Spleen (tissue), 11 donors: Measurements from ENCODE around the gene REP15. TPM values are rescaled to one million over a fixed set of nuclear protein-coding genes. Genes with fewer than 3 reads are reported as not detected.
A peak's percentile ranks its signal among the peaks of the same experiment; 100 is the strongest.

Experiments
- DNase-seq: peaks from one replicate; pipeline ENCODE4 v3.0.0-alpha.2; 2020
- H3K27ac ChIP-seq, 8 donors: fragments of 200-600 bp; sonication (generic) in 7 of 8; 1 replicate in 4 of 8; 2 replicates in 4 of 8; pipeline versions ENCODE4 v1.5.0 to v1.8.0; 2016 to 2021; ENCODE audit warnings: inconsistent platforms in 4 of 8, mild to moderate bottlenecking in 4 of 8, moderate library complexity in 1 of 8
- H3K27me3 ChIP-seq, 7 donors: fragments of 200-600 bp; sonication (generic) in 6 of 7; replicated peaks in 1 of 7; 1 replicate in 4 of 7; 2 replicates in 3 of 7; pipeline versions ENCODE4 v1.5.0 to v1.8.0; 2016 to 2021; ENCODE audit warnings: inconsistent platforms in 3 of 7, mild to moderate bottlenecking in 1 of 7
- H3K36me3 ChIP-seq, 6 donors: fragments of 200-600 bp; sonication (generic) in 5 of 6; 1 replicate in 4 of 6; 2 replicates in 2 of 6; pipeline versions ENCODE4 v1.5.0 to v1.8.0; 2016 to 2021; ENCODE audit warnings: inconsistent platforms in 2 of 6
- H3K4me1 ChIP-seq, 6 donors: fragments of 200-600 bp; sonication (generic) in 5 of 6; 1 replicate in 3 of 6; 2 replicates in 3 of 6; pipeline versions ENCODE4 v1.5.0 to v1.8.0; 2016 to 2021; ENCODE audit warnings: inconsistent platforms in 3 of 6
- H3K4me3 ChIP-seq, 8 donors: fragments of 200-600 bp; sonication (generic) in 7 of 8; 1 replicate in 4 of 8; 2 replicates in 4 of 8; pipeline versions ENCODE4 v1.5.0 to v1.8.0; 2016 to 2021; ENCODE audit warnings: inconsistent platforms in 4 of 8, mild to moderate bottlenecking in 4 of 8, moderate library complexity in 2 of 8
- H3K9me3 ChIP-seq, 8 donors: fragments of 200-600 bp; sonication (generic) in 7 of 8; 1 replicate in 4 of 8; 2 replicates in 4 of 8; pipeline versions ENCODE4 v1.5.0 to v1.8.0; 2016 to 2021; ENCODE audit warnings: inconsistent platforms in 4 of 8
- POLR2A ChIP-seq, 3 donors: fragments of 450-650 bp; IDR thresholded peaks; one replicate each; pipeline ENCODE4 v1.5.1; 2017; ENCODE audit warnings: antibody characterized with exemption in 3 of 3, mild to moderate bottlenecking in 1 of 3
- POLR2AphosphoS5 ChIP-seq, 3 donors: sonication (generic); formaldehyde crosslinking; IDR thresholded peaks; one replicate each; pipeline ENCODE4 v1.5.1; 2017; ENCODE audit warnings: antibody characterized with exemption in 3 of 3
- WGBS, 5 donors: extraction: QIAGEN DNeasy Blood & Tissue Kit in 3 of 5; methylation state at CpG; one replicate each; pipeline versions ENCODE4 v1.1.5 to v1.1.7; 2013 to 2018; 5-methylcytosine and 5-hydroxymethylcytosine counted together
- intact Hi-C: fragments of 100-400 bp; cut with DNase I; formaldehyde crosslinking; loops from one replicate; pipeline ENCODE4 v1.15.0; 2023; ENCODE audit warnings: low total_unique reads
- polyA plus RNA-seq, 3 donors: library from polyadenylated mRNA; stranded (reverse); fragments of 200-250 nt; gene quantifications; one replicate each; pipeline ENCODE4 v1.2.1, GENCODE V29; 2013
- total RNA-seq, 7 donors: library from RNA; depleted of rRNA in 3 of 7; stranded (reverse); fragments of >200 nt in 3 of 7; fragmentation: NEBNext Ultra II Directional in 4 of 7; extraction: Animal tissue kit (Norgen Biotek cat#: 25700) in 4 of 7; gene quantifications; one replicate each; pipeline versions ENCODE4 v1.1.0 to v1.2.1, GENCODE V29; 2016 to 2021
- TF ChIP-seq, protein P1 (sequence below), 11 experiments: fragments of 200-600 bp in 7 of 11; fragments of 450-650 bp in 4 of 11; sonication (generic) in 4 of 11; IDR thresholded peaks in 8 of 11; conservative IDR thresholded peaks in 3 of 11; 1 replicate in 7 of 11; 2 replicates in 4 of 11; pipeline versions ENCODE4 v1.4.0 to v1.8.0; 2016 to 2021; ENCODE audit warnings: antibody characterized with exemption in 11 of 11, inconsistent platforms in 4 of 11, mild to moderate bottlenecking in 1 of 11
- donor health status: healthy with polysubstance abuse.
- donor health status: DM: no; HTN: no; CAD: no; lungs with moderate emphysema.
- donor health status: DM: no; HTN: no; CAD: no.
- donor health status: Bipolar disorder and iron deficiency.
- donor health status: healthy.
- donor health status: DM: no; HTN: no; CAD: no.
- donor health status: DM: yes; HTN: yes; CAD: no.

REP15 gene
- total and polyA plus RNA-seq, 10 donors = 0.89 to 5.4 (median 2.8) TPM

- 8 to 31% (median 21%) methylated on average over 24 of the region's 24 CpGs for WGBS, 5 donors
- Histone ChIP-seq H3K4me1 (peaks cover 8 to 45% (median 26%) of the 10 kb centered on the region in 6 donors), H3K36me3 (peaks cover 0 to 23% (median 2%) of the 10 kb centered on the region in 6 donors), H3K27me3 (no peaks in the 10 kb centered on the region), H3K9me3 (no peaks in the 10 kb centered on the region), H3K27ac (peak overlapping the region; percentile 68 to 87 (median 80)), H3K4me3 (peak overlapping the region; percentile 93 to 100 (median 99))
- intact Hi-C loops = no loop called here
- TF ChIP-seq, protein P1, sequence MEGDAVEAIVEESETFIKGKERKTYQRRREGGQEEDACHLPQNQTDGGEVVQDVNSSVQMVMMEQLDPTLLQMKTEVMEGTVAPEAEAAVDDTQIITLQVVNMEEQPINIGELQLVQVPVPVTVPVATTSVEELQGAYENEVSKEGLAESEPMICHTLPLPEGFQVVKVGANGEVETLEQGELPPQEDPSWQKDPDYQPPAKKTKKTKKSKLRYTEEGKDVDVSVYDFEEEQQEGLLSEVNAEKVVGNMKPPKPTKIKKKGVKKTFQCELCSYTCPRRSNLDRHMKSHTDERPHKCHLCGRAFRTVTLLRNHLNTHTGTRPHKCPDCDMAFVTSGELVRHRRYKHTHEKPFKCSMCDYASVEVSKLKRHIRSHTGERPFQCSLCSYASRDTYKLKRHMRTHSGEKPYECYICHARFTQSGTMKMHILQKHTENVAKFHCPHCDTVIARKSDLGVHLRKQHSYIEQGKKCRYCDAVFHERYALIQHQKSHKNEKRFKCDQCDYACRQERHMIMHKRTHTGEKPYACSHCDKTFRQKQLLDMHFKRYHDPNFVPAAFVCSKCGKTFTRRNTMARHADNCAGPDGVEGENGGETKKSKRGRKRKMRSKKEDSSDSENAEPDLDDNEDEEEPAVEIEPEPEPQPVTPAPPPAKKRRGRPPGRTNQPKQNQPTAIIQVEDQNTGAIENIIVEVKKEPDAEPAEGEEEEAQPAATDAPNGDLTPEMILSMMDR (IDR thresholded peaks at IDR 0.05 in 8 of 11, conservative IDR thresholded peaks at IDR 0.05 in 3 of 11) = no peak
- TF ChIP-seq POLR2A (IDR thresholded peaks at IDR 0.05) (no peak), POLR2AphosphoS5 (IDR thresholded peaks at IDR 0.05) (no peak)
- no peak for DNase-seq
These were observed 13.8 kb downstream of the REP15 start for GRCh38 chr12:27709932-27710591.

DNA sequence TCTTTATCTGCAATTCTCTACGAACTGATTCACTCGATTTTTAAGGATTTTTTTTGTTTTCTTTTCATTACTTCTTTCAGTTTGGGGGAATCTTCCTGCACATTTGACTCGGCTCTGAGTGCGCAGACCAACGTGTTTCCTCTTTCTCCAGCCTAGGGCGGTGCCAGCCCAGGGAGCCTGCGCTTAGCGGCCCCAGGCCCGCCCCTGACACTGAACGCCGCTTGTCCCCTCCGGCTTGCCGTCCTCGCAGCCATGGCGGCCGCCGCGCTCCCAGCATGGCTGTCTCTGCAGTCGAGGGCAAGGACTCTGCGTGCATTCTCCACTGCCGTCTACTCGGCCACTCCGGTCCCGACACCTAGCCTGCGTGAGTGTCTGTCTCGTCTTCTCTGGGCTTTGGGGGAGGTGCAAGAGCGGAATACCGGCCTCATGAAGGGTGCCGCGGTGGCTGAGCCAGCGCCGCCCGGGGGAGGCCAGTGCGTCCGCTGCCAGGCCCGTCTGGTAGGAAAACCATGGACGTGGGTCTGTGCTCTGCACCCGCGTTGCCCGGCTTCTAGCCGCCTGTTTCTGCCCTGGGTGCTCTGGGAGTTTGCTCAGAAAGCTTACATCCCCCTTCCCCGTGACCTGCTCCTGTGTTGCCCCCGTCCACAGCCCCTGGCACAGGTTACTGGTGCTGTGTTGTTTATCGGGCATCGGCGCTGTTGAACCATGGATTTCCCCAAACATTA is 14.5 kb downstream of the REP15 start, which contains the start of gene MRPS35:
Gene MRPS35 (plus strand): TSS at position 241 of the 725 bp plus-strand sequence. CDS start 12 bp downstream, at position 253.
- TF ChIP-seq POLR2AphosphoS5 (IDR thresholded peaks at IDR 0.05) (peak; percentile 96 to 98 (median 98)), POLR2A (IDR thresholded peaks at IDR 0.05) (peak in 2 of 3 donors; percentile 4 to 15)
- TF ChIP-seq, protein P1 (IDR thresholded peaks at IDR 0.05 in 8 of 11, conservative IDR thresholded peaks at IDR 0.05 in 3 of 11) = no peak
- no peaks in the 10 kb centered on the region for H3K27me3 ChIP-seq
- 0 to 1% (median 0%) methylated on average over 24 to 46 of the region's 46 CpGs for WGBS, 5 donors
- intact Hi-C loops = no loop called here
- peak within 1 kb of the TSS; percentile 93 to 100 (median 99) for H3K4me3 ChIP-seq
- peak within 1 kb of the TSS; percentile 68 to 87 (median 80) for H3K27ac ChIP-seq
- no peaks in the 10 kb centered on the region for H3K9me3 ChIP-seq
- DNase-seq = peak; percentile 99
- H3K4me1 ChIP-seq = peaks cover 8 to 45% (median 26%) of the 10 kb centered on the region in 6 donors
- H3K36me3 ChIP-seq = peaks cover 0 to 30% (median 4%) of the 10 kb centered on the region in 6 donors

GRCh38 chr12:27711317-27711682 is 15.1 kb downstream of the REP15 start:
- intact Hi-C loops = no loop called here
- TF ChIP-seq POLR2AphosphoS5 (IDR thresholded peaks at IDR 0.05) (no peak), POLR2A (IDR thresholded peaks at IDR 0.05) (no peak)
- TF ChIP-seq, protein P1 (IDR thresholded peaks at IDR 0.05 in 8 of 11, conservative IDR thresholded peaks at IDR 0.05 in 3 of 11) = no peak
- no peaks in the 10 kb centered on the region for H3K27me3 ChIP-seq
- H3K4me3 ChIP-seq = peak overlapping the region; percentile 93 to 100 (median 99)
- DNase-seq = no peak
- peak overlapping the region in 7 of 8 donors; percentile 68 to 87 (median 79) for H3K27ac ChIP-seq
- H3K9me3 ChIP-seq = no peaks in the 10 kb centered on the region
- whole genome bisulfite sequencing, 5 donors = 0 to 1% (median 0%) methylated on average over 11 of the region's 11 CpGs
- peaks cover 0 to 35% (median 8%) of the 10 kb centered on the region in 6 donors for H3K36me3 ChIP-seq
- peaks cover 8 to 45% (median 26%) of the 10 kb centered on the region in 6 donors for H3K4me1 ChIP-seq

DNA sequence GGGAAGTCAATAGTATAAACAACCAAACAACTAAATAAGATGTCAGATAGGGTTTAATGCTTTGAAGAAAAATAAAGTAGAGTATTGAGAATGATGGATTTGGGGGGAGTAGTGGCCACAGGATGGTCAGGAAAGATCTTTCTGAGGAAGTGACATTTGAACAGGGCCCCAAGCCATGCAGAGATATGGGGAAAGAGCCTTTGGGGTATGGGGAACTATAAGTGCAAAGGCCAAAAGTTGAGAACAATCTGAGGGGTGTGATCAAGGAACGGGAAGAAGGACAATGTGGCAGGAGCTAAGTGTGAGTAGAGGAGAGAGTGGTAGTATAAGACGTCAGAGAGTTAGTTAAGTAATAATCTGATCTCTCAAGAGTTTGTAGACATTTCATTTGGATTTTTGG is 15.7 kb downstream of the REP15 start:
- Histone ChIP-seq H3K4me3 (peak overlapping the region in 5 of 8 donors; percentile 93 to 100 (median 99)), H3K27me3 (no peaks in the 10 kb centered on the region), H3K36me3 (peaks cover 0 to 41% (median 15%) of the 10 kb centered on the region in 6 donors), H3K9me3 (no peaks in the 10 kb centered on the region), H3K4me1 (peaks cover 8 to 45% (median 26%) of the 10 kb centered on the region in 6 donors), H3K27ac (no peak overlapping the region)
- DNase-seq = no peak
- no peak for TF ChIP-seq POLR2AphosphoS5 (IDR thresholded peaks at IDR 0.05)
- intact Hi-C loops = no loop called here
- WGBS, 5 donors = 51 to 77% (median 75%) methylated on average over 2 of the region's 2 CpGs
